Measurements from ENCODE around the gene HUNK.

- TF ChIP-seq CTCF (IDR thresholded peaks at IDR 0.05) (no peak), EZH2 (IDR thresholded peaks at IDR 0.05; ENCODE audit: borderline replicate concordance, insufficient read depth, low read depth, low read length, poor library complexity, severe bottlenecking) (no peak)
These were observed 29.6 kb downstream of the HUNK start for GRCh38 chr21:31902438-31902837.

Data from B cell (primary cell).